Epithelial cell of esophagus (primary cell): ENCODE data around the gene CYS1.

ENCODE experiments used
- DNase-seq: peaks from one replicate; pipeline ENCODE4 v3.0.0; 2010; ENCODE audit warnings: low read depth
- H3K4me3 ChIP-seq: 2 replicates; pipeline ENCODE4 v1.5.1; 2011; ENCODE audit warnings: mild to moderate bottlenecking, low read length, control low read depth
- TF ChIP-seq, protein P1 (sequence below): IDR thresholded peaks from 2 replicates; pipeline ENCODE4 v1.5.1; 2011; ENCODE audit warnings: low read depth, mild to moderate bottlenecking, low read length, control low read depth, inconsistent platforms; ENCODE audit not compliant: insufficient read depth; ENCODE audit errors: missing control alignments

CYS1 gene

DNA sequence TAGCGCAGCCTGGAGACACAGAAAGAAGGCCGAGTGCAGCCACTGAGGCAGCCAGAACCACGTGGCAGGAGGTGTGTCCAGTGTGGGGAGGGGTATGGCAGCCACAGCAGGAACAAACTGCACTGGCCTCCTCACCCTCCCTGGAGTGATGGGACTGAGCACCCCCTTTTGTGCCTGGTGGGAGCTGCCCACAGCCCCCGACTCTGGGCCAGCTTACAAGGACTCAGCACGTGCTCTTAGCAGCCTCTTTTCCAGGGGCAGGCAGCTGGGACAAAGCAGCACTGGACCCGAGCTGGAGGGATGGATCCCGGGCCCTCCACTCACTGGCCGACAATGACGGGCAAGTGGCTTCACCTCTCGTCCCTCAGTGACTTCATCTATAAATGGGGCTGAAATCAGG, 42.1 kb downstream of the CYS1 start:
- H3K4me3 ChIP-seq, result no peak overlapping the region
- TF ChIP-seq, protein P1, sequence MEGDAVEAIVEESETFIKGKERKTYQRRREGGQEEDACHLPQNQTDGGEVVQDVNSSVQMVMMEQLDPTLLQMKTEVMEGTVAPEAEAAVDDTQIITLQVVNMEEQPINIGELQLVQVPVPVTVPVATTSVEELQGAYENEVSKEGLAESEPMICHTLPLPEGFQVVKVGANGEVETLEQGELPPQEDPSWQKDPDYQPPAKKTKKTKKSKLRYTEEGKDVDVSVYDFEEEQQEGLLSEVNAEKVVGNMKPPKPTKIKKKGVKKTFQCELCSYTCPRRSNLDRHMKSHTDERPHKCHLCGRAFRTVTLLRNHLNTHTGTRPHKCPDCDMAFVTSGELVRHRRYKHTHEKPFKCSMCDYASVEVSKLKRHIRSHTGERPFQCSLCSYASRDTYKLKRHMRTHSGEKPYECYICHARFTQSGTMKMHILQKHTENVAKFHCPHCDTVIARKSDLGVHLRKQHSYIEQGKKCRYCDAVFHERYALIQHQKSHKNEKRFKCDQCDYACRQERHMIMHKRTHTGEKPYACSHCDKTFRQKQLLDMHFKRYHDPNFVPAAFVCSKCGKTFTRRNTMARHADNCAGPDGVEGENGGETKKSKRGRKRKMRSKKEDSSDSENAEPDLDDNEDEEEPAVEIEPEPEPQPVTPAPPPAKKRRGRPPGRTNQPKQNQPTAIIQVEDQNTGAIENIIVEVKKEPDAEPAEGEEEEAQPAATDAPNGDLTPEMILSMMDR, result no peak
- no peak for DNase-seq

DNA sequence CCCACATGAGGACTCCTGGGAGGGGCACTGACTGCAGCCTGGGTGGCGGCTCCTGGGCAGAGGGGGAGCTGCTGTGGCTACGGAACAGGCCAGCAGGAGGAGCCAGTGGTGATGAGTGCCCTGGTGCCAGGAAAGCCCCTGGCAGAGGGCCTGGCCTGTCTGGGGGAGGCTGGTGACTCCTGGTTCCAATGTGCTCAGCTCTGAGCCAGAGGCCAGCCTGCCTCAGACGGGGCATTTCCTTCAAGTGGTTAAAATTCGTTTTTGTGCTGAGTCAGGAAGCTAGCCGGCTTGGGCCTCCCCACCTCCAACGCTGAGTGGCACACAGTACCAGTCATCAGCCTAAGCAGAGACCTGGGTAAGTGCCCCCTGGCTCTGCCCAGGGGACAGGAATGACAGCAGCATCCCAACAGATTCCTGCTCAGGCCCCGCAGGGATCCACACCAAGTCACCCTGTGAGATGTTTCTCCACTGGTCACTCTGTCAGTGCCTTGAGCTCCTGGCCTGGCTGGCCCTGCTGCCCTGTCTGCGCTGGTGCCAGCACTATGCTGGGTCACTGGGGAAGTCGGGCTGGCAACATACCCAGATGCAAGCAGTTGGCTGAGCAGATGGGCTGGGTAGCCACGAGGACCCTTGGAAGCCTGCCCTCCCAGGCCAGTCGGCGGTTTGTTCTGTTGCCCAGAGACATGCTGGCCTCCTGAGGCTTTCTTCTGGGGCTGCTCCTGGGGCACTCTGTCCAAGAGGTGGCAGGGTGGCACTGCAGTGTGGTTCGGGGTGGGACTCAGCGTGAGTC, 43.9 kb downstream of the CYS1 start:
- TF ChIP-seq, protein P1, result peak; percentile 47
- peak; percentile 73 for DNase-seq
- no peak overlapping the region for H3K4me3 ChIP-seq

DNA sequence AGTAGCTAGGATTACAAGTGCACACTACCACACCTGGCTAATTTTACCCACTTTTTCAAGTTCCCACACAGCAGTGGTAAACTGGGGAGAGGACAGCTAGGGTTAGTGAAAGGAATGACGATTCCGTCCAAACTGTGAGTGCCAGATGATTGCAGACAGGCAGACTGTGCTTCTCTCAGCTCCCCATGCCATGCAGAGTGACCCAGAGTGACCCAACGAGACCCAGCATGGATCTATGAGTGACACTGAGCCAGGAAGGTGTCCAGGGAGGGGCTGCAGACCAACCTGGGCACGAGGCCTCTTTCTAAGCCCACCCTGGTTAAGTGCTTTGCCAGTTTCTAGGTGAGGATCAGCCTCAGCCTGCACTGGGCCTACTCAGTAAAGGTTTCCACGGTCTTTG, 44.6 kb downstream of the CYS1 start:
- no peak overlapping the region for H3K4me3 ChIP-seq
- no peak for DNase-seq

DNA sequence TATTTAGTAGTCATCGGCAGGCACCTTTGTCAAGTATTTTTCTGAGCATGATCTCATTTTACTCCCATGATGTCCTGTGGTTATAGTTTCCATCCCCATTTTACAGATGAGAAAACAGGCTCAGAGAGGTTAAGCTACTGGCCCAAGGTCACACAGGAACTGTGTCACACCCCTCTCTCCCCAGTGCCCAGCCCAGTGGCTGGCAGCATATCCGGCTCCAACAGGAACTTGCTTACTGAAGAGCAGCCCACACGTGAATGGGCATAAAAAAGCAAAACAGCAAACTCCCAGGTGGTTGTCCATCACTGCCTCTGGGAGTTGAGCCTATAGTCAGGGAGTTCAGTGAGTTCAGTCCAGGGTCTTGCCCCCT, 45.2 kb downstream of the CYS1 start:
- DNase-seq, result no peak
- no peak overlapping the region for H3K4me3 ChIP-seq
- TF ChIP-seq, protein P1, result no peak

More for the DNA sequence above, 44.6 kb downstream of the CYS1 start:
- TF ChIP-seq, protein P1, result no peak

DNA sequence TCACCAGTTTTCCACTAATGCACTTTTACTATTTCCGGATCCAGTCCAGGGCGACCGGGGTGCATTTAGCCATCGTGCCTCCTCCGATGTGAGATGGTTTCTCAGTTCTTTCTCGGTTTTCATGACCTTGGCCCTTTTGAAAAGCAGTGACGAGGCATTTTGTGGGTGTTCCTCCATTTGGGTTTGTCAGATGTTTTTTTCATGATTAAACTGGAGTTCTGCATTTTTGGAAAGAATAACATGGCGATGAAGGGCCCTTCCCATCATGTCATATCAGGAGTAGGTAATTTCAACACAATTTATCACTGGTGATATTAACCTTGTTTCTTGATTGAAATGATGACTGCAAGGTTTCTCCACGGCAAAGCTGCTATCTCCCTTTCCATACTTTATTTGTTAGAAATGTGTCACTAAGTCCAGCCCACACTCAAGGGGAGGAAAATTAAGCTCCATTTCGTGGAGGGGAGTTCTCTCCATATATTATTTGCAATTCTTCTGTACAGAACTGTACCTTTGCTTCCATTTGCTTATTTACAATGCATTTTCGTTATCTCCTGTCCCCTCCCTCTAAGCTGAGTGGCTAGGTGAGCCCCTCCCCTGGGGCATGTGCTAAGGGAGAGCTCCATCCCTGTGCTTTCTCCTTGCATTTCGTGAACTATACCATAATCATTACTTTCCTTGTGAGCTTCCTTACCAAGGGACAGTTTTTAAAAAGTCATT, 45.7 kb downstream of the CYS1 start:
- TF ChIP-seq, protein P1, result no peak
- no peak overlapping the region for H3K4me3 ChIP-seq
- no peak for DNase-seq

DNA sequence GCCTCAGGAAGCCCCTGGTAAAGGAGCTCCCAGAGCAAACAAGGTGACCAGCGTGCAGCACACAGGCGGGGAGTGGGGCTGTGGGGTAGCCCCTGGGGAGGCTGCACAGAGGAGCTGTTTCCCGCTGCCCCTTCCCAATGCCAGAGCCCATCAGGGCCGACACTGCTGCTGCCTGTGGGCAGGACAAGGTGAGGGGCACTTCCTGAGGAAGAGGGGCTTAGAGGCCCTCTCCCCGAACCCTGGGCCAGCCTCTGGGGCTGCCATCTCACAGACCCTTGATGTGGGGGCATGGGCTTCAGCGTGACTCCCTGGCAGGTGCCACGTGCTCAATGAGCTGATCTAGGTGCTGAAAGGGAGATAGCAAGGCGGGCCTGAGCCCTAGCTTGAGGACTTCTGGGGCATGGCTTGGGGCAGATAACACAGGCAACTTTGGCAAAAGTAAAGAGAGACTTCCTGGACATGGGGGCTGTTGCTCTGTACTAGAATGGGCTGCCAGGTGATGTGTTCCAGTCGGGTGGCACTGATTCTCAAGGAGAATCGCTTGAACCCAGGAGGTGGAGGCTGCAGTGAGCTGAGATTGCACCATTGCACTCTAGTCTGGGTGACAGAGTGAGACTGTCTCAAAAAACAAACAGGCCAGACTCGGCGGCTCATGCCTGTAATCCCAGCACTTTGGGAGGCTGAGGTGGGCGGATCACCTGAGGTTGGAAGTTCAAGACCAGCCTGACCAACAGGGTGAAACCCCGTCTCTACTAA, 46.8 kb downstream of the CYS1 start:
- H3K4me3 ChIP-seq, result no peak overlapping the region
- DNase-seq, result no peak
- TF ChIP-seq, protein P1, result no peak
